ENCODE results near the gene MRFAP1L1. TPM values are rescaled to one million over a fixed set of nuclear protein-coding genes. Genes with fewer than 3 reads are reported as not detected.

MRFAP1L1 gene
- polyA plus RNA-seq, 1 donor = 64.1 TPM

DNA sequence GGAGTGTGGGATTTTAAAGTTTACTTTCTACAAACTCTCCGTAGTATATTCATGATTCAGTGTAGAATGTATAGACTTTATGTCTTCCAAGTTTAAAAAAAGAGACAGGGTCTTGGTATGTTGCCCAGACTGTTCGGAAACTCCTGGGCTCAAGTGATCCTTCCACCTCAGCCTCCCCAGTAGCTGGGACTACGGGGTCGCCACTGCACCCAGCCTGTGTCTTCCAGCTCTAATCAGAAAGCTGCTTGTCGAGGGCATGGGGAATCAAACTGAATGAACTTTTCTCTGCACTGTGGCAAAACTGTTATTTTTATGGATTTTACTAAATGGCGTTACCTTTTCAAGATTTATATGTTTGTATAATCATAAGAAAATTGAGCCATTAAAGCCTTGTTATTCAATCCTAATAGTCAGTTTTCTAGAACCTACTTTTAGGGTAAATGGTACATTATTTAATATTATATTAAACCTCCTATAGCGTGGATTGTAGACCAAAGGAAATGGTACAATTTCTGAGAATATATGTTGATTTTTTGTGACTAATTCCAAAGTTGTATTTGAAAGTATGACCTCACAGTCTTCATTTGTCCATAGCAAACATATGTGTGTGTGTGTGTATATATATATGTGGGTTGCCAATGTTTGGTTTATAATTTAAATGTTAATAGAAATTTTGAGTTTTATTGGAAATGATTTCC, 7.4 kb upstream of the MRFAP1L1 start:
- Histone ChIP-seq H3K9me3 (ENCODE audit: control insufficient read depth, low read depth, low read length) (peaks cover 2% of the 10 kb centered on the region), H3K4me1 (ENCODE audit: control insufficient read depth, insufficient read depth, low read length) (peaks cover 9% of the 10 kb centered on the region), H3K36me3 (ENCODE audit: control insufficient read depth, insufficient read depth, low read length) (no peaks in the 10 kb centered on the region), H3K27ac (ENCODE audit: low read length) (peak overlapping the region; percentile 85), H3K4me3 (ENCODE audit: low read length) (peak overlapping the region; percentile 86), H3K27me3 (ENCODE audit: control insufficient read depth, insufficient read depth, low read length) (no peaks in the 10 kb centered on the region)
- 58% methylated on average over 2 of the region's 7 CpGs for WGBS (ENCODE audit: insufficient coverage, low lambda C conversion rate)
- no peak for DNase-seq

DNA sequence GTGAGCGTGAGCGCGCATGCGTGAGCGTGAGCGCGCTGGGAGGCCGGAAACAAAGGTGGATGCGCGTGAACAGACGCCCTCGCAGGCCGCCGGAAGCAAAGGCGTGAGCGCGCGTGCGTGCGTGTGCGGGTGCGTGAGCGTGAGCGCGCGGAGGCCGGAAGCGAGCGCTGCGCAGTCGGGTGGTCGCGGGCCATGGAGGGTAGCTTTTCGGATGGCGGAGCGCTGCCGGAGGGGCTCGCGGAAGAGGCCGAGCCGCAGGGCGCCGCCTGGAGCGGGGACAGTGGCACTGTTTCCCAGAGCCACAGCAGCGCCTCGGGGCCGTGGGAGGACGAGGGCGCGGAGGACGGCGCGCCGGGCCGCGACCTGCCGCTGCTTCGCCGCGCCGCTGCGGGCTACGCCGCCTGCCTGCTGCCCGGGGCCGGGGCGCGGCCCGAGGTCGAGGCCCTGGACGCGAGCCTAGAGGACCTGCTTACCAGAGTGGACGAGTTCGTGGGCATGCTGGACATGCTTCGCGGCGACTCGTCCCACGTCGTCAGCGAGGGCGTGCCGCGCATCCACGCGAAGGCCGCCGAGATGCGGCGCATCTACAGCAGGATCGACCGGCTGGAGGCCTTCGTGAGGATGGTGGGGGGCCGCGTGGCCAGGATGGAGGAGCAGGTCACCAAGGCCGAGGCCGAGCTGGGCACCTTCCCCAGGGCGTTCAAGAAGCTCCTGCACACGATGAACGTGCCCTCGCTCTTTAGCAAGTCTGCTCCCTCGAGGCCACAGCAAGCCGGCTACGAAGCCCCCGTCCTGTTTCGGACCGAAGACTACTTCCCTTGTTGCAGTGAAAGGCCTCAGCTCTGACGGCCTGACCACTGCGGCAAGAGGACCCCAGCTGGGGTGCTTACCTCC, 6.6 kb upstream of the MRFAP1L1 start, which contains the start of gene BLOC1S4:
BLOC1S4 (plus strand) TSS at position 157 of the 894 bp plus-strand sequence; CDS start at position 193, 36 bp downstream.
- peak; percentile 94 to 95 for DNase-seq
- H3K9me3 ChIP-seq (ENCODE audit: control insufficient read depth, low read depth, low read length) = peaks cover 2% of the 10 kb centered on the region
- peak within 1 kb of the TSS; percentile 85 for H3K27ac ChIP-seq (ENCODE audit: low read length)
- no CpG with 5 or more reads among the region's 109 CpGs for WGBS (ENCODE audit: insufficient coverage, low lambda C conversion rate)
- H3K27me3 ChIP-seq (ENCODE audit: control insufficient read depth, insufficient read depth, low read length) = no peaks in the 10 kb centered on the region
- H3K4me1 ChIP-seq (ENCODE audit: control insufficient read depth, insufficient read depth, low read length) = peaks cover 9% of the 10 kb centered on the region
- H3K36me3 ChIP-seq (ENCODE audit: control insufficient read depth, insufficient read depth, low read length) = no peaks in the 10 kb centered on the region
- peak within 1 kb of the TSS; percentile 86 for H3K4me3 ChIP-seq (ENCODE audit: low read length)

DNA sequence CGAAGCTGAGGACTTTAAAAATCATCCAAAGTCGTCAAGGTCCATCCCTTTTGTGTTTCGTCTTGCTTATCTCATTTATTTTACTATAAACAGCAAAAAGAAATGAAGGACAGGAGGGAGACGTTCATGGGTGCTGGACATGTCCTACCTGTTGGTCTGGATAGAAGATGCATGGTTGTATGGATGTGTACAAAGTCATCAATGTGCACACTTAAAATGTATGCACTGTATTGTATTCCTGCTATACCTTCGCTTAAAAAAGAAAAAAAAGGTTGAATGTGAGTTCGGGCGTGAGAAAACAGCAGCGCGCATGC, 6.0 kb upstream of the MRFAP1L1 start:
- Histone ChIP-seq H3K36me3 (ENCODE audit: control insufficient read depth, insufficient read depth, low read length) (no peaks in the 10 kb centered on the region), H3K27me3 (ENCODE audit: control insufficient read depth, insufficient read depth, low read length) (no peaks in the 10 kb centered on the region), H3K9me3 (ENCODE audit: control insufficient read depth, low read depth, low read length) (peaks cover 2% of the 10 kb centered on the region), H3K4me3 (ENCODE audit: low read length) (peak overlapping the region; percentile 86), H3K27ac (ENCODE audit: low read length) (peak overlapping the region; percentile 46), H3K4me1 (ENCODE audit: control insufficient read depth, insufficient read depth, low read length) (peaks cover 9% of the 10 kb centered on the region)
- WGBS (ENCODE audit: insufficient coverage, low lambda C conversion rate) = 20% methylated on average over 2 of the region's 9 CpGs
- no peak for DNase-seq

DNA sequence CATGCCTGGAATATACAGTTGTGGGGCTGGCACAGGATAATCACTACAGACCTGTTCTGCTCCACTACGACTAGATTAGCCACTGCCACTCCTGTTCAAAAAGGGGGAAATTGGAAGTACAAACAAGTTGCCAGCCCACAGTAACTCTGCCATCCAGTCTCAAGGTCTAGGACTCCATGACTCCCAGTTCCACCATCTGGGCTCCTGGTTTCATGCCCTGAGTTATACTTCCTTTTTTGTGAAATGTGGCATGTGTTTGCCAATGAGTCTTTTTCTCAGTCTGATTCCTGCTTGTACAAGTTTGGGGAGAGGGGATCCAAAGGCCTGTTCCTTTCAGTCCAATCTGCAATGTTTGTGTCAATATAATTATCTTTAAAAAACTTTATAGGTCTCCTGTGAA, 5.3 kb upstream of the MRFAP1L1 start:
- no peak for DNase-seq
- H3K27me3 ChIP-seq (ENCODE audit: control insufficient read depth, insufficient read depth, low read length) = no peaks in the 10 kb centered on the region
- peaks cover 2% of the 10 kb centered on the region for H3K9me3 ChIP-seq (ENCODE audit: control insufficient read depth, low read depth, low read length)
- H3K4me3 ChIP-seq (ENCODE audit: low read length) = no peak overlapping the region
- no CpG with 5 or more reads among the region's 1 CpG for WGBS (ENCODE audit: insufficient coverage, low lambda C conversion rate)
- no peak overlapping the region for H3K27ac ChIP-seq (ENCODE audit: low read length)
- peaks cover 4% of the 10 kb centered on the region for H3K4me1 ChIP-seq (ENCODE audit: control insufficient read depth, insufficient read depth, low read length)
- H3K36me3 ChIP-seq (ENCODE audit: control insufficient read depth, insufficient read depth, low read length) = no peaks in the 10 kb centered on the region

DNA sequence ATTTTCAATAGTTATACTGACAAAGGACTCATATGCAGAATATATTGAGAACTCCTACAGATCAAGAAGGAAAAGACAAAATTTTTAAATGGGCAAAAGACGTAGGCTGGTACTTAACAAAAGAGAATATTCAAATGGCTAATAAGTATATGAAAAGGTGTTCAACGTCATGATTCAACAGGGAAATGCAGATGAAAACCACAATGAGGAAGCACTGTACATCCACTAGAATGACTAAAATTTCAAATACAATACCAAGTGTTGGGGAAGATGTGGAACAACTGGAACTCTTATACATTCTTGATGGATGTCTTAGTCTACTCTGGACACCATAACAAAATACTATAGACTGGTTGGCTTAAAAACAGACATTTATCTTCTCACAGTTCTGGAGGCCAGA, 1.3 kb upstream of the MRFAP1L1 start:
- Histone ChIP-seq H3K27ac (ENCODE audit: low read length) (no peak overlapping the region), H3K4me3 (ENCODE audit: low read length) (no peak overlapping the region), H3K27me3 (ENCODE audit: control insufficient read depth, insufficient read depth, low read length) (no peaks in the 10 kb centered on the region), H3K4me1 (ENCODE audit: control insufficient read depth, insufficient read depth, low read length) (peaks cover 9% of the 10 kb centered on the region), H3K9me3 (ENCODE audit: control insufficient read depth, low read depth, low read length) (no peaks in the 10 kb centered on the region), H3K36me3 (ENCODE audit: control insufficient read depth, insufficient read depth, low read length) (peaks cover 6% of the 10 kb centered on the region)
- 78% methylated on average over 2 of the region's 2 CpGs for WGBS (ENCODE audit: insufficient coverage, low lambda C conversion rate)
- DNase-seq = no peak

DNA sequence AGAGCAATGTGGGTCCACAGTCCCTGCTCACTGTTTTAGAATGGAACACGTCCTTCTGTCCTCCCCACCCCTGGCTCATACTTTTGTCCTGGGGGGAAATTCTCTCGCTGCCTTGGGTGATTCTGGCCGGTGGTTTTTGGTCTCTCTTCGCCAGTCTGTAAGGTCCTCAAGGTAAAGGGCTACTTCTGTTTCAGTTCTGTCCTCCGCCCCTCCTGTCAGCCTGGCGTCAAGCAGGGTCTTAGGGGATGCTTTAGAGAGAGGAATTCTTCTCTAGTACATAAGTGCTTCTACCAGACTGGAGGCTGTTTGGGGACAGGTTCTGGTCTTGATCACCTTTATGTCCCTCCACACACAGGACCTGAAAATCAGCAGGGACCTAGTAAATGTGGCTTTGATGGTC, 617 bp upstream of the MRFAP1L1 start:
- H3K27ac ChIP-seq (ENCODE audit: low read length) = peak overlapping the region; percentile 37
- H3K9me3 ChIP-seq (ENCODE audit: control insufficient read depth, low read depth, low read length) = no peaks in the 10 kb centered on the region
- peaks cover 5% of the 10 kb centered on the region for H3K4me1 ChIP-seq (ENCODE audit: control insufficient read depth, insufficient read depth, low read length)
- H3K36me3 ChIP-seq (ENCODE audit: control insufficient read depth, insufficient read depth, low read length) = peaks cover 8% of the 10 kb centered on the region
- H3K27me3 ChIP-seq (ENCODE audit: control insufficient read depth, insufficient read depth, low read length) = no peaks in the 10 kb centered on the region
- WGBS (ENCODE audit: insufficient coverage, low lambda C conversion rate) = no CpG with 5 or more reads among the region's 6 CpGs
- DNase-seq = peak in 1 of 2 donors; percentile 26
- peak overlapping the region; percentile 64 for H3K4me3 ChIP-seq (ENCODE audit: low read length)

- Histone ChIP-seq H3K27me3 (ENCODE audit: control insufficient read depth, insufficient read depth, low read length) (no peaks in the 10 kb centered on the region), H3K4me1 (ENCODE audit: control insufficient read depth, insufficient read depth, low read length) (peaks cover 5% of the 10 kb centered on the region), H3K27ac (ENCODE audit: low read length) (no peak overlapping the region), H3K9me3 (ENCODE audit: control insufficient read depth, low read depth, low read length) (peaks cover 3% of the 10 kb centered on the region), H3K36me3 (ENCODE audit: control insufficient read depth, insufficient read depth, low read length) (peaks cover 16% of the 10 kb centered on the region), H3K4me3 (ENCODE audit: low read length) (no peak overlapping the region)
- no peak for DNase-seq
- 100% methylated on average over 2 of the region's 5 CpGs for WGBS (ENCODE audit: insufficient coverage, low lambda C conversion rate)
These were observed 3.5 kb downstream of the MRFAP1L1 start for GRCh38 chr4:6706173-6706572.

- peaks cover 5% of the 10 kb centered on the region for H3K4me1 ChIP-seq (ENCODE audit: control insufficient read depth, insufficient read depth, low read length)
- H3K27ac ChIP-seq (ENCODE audit: low read length) = no peak overlapping the region
- no peaks in the 10 kb centered on the region for H3K27me3 ChIP-seq (ENCODE audit: control insufficient read depth, insufficient read depth, low read length)
- WGBS (ENCODE audit: insufficient coverage, low lambda C conversion rate) = 100% methylated on average over 1 of the region's 2 CpGs
- no peak for DNase-seq
- peaks cover 3% of the 10 kb centered on the region for H3K9me3 ChIP-seq (ENCODE audit: control insufficient read depth, low read depth, low read length)
- H3K36me3 ChIP-seq (ENCODE audit: control insufficient read depth, insufficient read depth, low read length) = peaks cover 16% of the 10 kb centered on the region
- no peak overlapping the region for H3K4me3 ChIP-seq (ENCODE audit: low read length)
These were observed 4.0 kb downstream of the MRFAP1L1 start for GRCh38 chr4:6705646-6706045.

- Histone ChIP-seq H3K36me3 (ENCODE audit: control insufficient read depth, insufficient read depth, low read length) (peaks cover 16% of the 10 kb centered on the region), H3K27ac (ENCODE audit: low read length) (no peak overlapping the region), H3K9me3 (ENCODE audit: control insufficient read depth, low read depth, low read length) (peaks cover 3% of the 10 kb centered on the region), H3K4me1 (ENCODE audit: control insufficient read depth, insufficient read depth, low read length) (peaks cover 5% of the 10 kb centered on the region), H3K27me3 (ENCODE audit: control insufficient read depth, insufficient read depth, low read length) (no peaks in the 10 kb centered on the region), H3K4me3 (ENCODE audit: low read length) (no peak overlapping the region)
- no peak for DNase-seq
- 80% methylated on average over 1 of the region's 3 CpGs for WGBS (ENCODE audit: insufficient coverage, low lambda C conversion rate)
These were observed 5.9 kb downstream of the MRFAP1L1 start for GRCh38 chr4:6703786-6704185.

DNA sequence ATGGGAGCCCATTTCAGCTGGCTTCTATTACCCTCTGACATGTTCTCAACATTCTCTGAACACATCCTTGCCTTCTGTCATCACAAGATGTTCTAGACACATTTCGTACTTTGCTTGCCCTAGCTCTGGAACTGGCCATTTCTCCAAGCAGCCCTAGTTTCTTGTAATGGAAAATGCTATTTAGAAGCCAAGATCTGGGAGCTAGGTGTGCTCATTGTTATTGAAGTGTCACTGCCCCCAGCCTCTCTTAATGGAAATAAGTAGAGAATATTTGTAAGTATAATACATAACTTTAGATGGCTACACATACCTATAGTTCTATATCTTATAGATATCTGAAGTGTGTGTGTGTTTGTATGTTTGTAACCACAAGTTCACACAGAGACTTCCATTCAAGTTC, 6.9 kb downstream of the MRFAP1L1 start:
- Histone ChIP-seq H3K36me3 (ENCODE audit: control insufficient read depth, insufficient read depth, low read length) (peaks cover 16% of the 10 kb centered on the region), H3K4me3 (ENCODE audit: low read length) (no peak overlapping the region), H3K27me3 (ENCODE audit: control insufficient read depth, insufficient read depth, low read length) (no peaks in the 10 kb centered on the region), H3K27ac (ENCODE audit: low read length) (no peak overlapping the region), H3K4me1 (ENCODE audit: control insufficient read depth, insufficient read depth, low read length) (peaks cover 5% of the 10 kb centered on the region), H3K9me3 (ENCODE audit: control insufficient read depth, low read depth, low read length) (peaks cover 3% of the 10 kb centered on the region)
- no CpG with 5 or more reads among the region's 1 CpG for WGBS (ENCODE audit: insufficient coverage, low lambda C conversion rate)
- DNase-seq = no peak
